Measurements from ENCODE around the gene PXYLP1.
A peak's percentile ranks its signal among the peaks of the same experiment; 100 is the strongest.

The PXYLP1 gene

GRCh38 chr3:141249041-141249440 is 17.4 kb downstream of the PXYLP1 start:
- no peak for TF ChIP-seq CTCF (IDR thresholded peaks at IDR 0.05; ENCODE audit: control insufficient read depth, extremely low read depth, insufficient read depth)
- no peak for DNase-seq (ENCODE audit: low read depth)
- no peak overlapping the region for H3K4me3 ChIP-seq (ENCODE audit: low read depth, low read length)

GRCh38 chr3:141250342-141250741 is 18.7 kb downstream of the PXYLP1 start:
- DNase-seq (ENCODE audit: low read depth) = no peak
- no peak for TF ChIP-seq CTCF (IDR thresholded peaks at IDR 0.05; ENCODE audit: control insufficient read depth, extremely low read depth, insufficient read depth)
- H3K4me3 ChIP-seq (ENCODE audit: low read depth, low read length) = no peak overlapping the region

DNA sequence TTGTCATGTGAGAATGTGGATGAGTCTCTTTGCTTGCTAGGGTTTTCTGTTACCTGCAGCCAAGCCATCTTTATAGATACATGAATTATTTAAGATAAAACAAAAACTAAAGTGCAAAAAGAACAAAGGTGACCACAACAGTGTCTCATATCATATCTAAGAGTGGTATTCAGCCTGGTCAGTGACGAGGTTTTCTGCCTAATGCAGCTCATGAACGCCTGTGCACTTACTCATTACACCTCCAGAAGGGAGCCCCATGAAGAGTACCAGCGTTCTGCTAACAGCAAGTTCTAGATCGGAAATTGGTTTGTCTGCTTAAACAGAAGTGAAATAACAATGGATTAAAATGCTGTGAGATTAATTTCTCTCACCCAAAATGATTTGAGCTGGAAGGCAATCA is 19.2 kb downstream of the PXYLP1 start:
- no peak for TF ChIP-seq CTCF (IDR thresholded peaks at IDR 0.05; ENCODE audit: control insufficient read depth, extremely low read depth, insufficient read depth)
- DNase-seq (ENCODE audit: low read depth) = no peak
- no peak overlapping the region for H3K4me3 ChIP-seq (ENCODE audit: low read depth, low read length)

GRCh38 chr3:141253326-141253725 is 21.7 kb downstream of the PXYLP1 start:
- no peak overlapping the region for H3K4me3 ChIP-seq (ENCODE audit: low read depth, low read length)
- no peak for DNase-seq (ENCODE audit: low read depth)
- TF ChIP-seq CTCF (IDR thresholded peaks at IDR 0.05; ENCODE audit: control insufficient read depth, extremely low read depth, insufficient read depth) = no peak

DNA sequence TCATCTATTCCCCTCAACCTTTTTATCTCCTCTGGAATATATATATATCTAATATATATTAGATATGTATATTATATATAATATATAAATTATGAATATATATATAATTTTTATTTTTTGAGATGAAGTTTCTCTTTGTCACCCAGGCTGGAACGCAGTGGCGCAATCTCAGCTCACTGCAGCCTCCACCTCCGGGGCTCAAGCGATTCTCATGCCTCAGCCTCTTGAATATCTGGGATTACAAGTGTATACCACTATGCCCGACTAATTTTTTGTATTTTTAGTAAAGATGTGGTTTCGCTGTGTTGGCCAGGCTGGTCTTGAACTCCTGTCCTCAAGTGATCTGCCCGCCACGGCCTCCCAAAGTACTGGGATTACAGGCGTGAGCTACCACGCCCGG is 22.2 kb downstream of the PXYLP1 start:
- TF ChIP-seq CTCF (IDR thresholded peaks at IDR 0.05; ENCODE audit: control insufficient read depth, extremely low read depth, insufficient read depth) = no peak
- no peak for DNase-seq (ENCODE audit: low read depth)
- no peak overlapping the region for H3K4me3 ChIP-seq (ENCODE audit: low read depth, low read length)

GRCh38 chr3:141255137-141255845 is 23.7 kb downstream of the PXYLP1 start:
- no peak overlapping the region for H3K4me3 ChIP-seq (ENCODE audit: low read depth, low read length)
- no peak for DNase-seq (ENCODE audit: low read depth)
- TF ChIP-seq CTCF (IDR thresholded peaks at IDR 0.05; ENCODE audit: control insufficient read depth, extremely low read depth, insufficient read depth) = no peak

GRCh38 chr3:141255846-141256261 is 24.2 kb downstream of the PXYLP1 start:
- no peak overlapping the region for H3K4me3 ChIP-seq (ENCODE audit: low read depth, low read length)
- TF ChIP-seq CTCF (IDR thresholded peaks at IDR 0.05; ENCODE audit: control insufficient read depth, extremely low read depth, insufficient read depth) = peak; percentile 65
- no peak for DNase-seq (ENCODE audit: low read depth)
